Heart left ventricle (tissue), 16 donors: ENCODE results near the gene GNMT. TPM values are rescaled to one million over a fixed set of nuclear protein-coding genes. Genes with fewer than 3 reads are reported as not detected.
A peak's percentile ranks its signal among the peaks of the same experiment; 100 is the strongest.

Source experiments
- ATAC-seq, 4 donors: fragments of 200-7000 bp; cut with Tn5 transposase; one replicate each; pipeline ENCODE4 v1.9.1; 2020 to 2022; ENCODE audit warnings: moderate library complexity in 4 of 4, mild to moderate bottlenecking in 3 of 4, moderate number of reproducible peaks in 1 of 4
- DNase-seq, 5 donors: peaks; one replicate each; pipeline ENCODE4 v3.0.0-alpha.2; 2020
- H3K27ac ChIP-seq, 12 donors: fragments of 200-600 bp; sonication (generic) in 4 of 12; one replicate each; pipeline versions ENCODE4 v1.5.0 to v1.8.0; 2016 to 2022; ENCODE audit warnings: mild to moderate bottlenecking in 2 of 12
- H3K27me3 ChIP-seq, 9 donors: fragments of 200-600 bp; sonication (generic) in 2 of 9; one replicate each; pipeline versions ENCODE4 v1.5.1 to v1.8.0; 2016 to 2022; ENCODE audit warnings: mild to moderate bottlenecking in 3 of 9
- H3K36me3 ChIP-seq, 9 donors: fragments of 200-600 bp; sonication (generic) in 2 of 9; one replicate each; pipeline versions ENCODE4 v1.5.0 to v1.8.0; 2018 to 2022; ENCODE audit warnings: mild to moderate bottlenecking in 2 of 9
- H3K4me1 ChIP-seq, 12 donors: fragments of 200-600 bp; sonication (generic) in 4 of 12; one replicate each; pipeline versions ENCODE4 v1.5.0 to v1.8.0; 2016 to 2022; ENCODE audit warnings: mild to moderate bottlenecking in 3 of 12
- H3K4me3 ChIP-seq, 12 donors: fragments of 200-600 bp; sonication (generic) in 4 of 12; one replicate each; pipeline versions ENCODE4 v1.5.0 to v1.8.0; 2017 to 2022; ENCODE audit warnings: mild to moderate bottlenecking in 9 of 12, moderate library complexity in 4 of 12
- H3K9me3 ChIP-seq, 12 donors: fragments of 200-600 bp; sonication (generic) in 4 of 12; one replicate each; pipeline versions ENCODE4 v1.5.0 to v1.8.0; 2016 to 2022; ENCODE audit warnings: mild to moderate bottlenecking in 1 of 12
- CTCF ChIP-seq, 12 donors: fragments of 200-600 bp; sonication (generic) in 4 of 12; IDR thresholded peaks; one replicate each; pipeline versions ENCODE4 v1.5.0 to v1.8.0; 2018 to 2022; ENCODE audit warnings: antibody characterized with exemption in 12 of 12, mild to moderate bottlenecking in 5 of 12
- POLR2A ChIP-seq, 2 donors: fragments of 450-650 bp; IDR thresholded peaks; one replicate each; pipeline ENCODE4 v1.6.1; 2017; ENCODE audit warnings: antibody characterized with exemption in 2 of 2, mild to moderate bottlenecking in 2 of 2, moderate library complexity in 2 of 2
- WGBS, 4 donors: extraction: QIAGEN DNeasy Blood & Tissue Kit in 2 of 4; methylation state at CpG; one replicate each; pipeline versions ENCODE4 v1.1.5 to v1.1.7; 2013 to 2018; 5-methylcytosine and 5-hydroxymethylcytosine counted together
- intact Hi-C, 10 donors: fragments of 100-400 bp; cut with DNase I; formaldehyde crosslinking; loops; one replicate each; pipeline versions ENCODE4 v1.11.1 to v1.14.2; 2022
- polyA plus RNA-seq, 2 donors: library from polyadenylated mRNA; stranded (reverse); fragments of 200-250 nt; gene quantifications; one replicate each; pipeline ENCODE4 v1.2.3, GENCODE V29; 2013
- total RNA-seq, 9 donors: library from RNA; depleted of rRNA in 2 of 9; stranded (reverse); fragments of >200 nt in 2 of 9; fragmentation: NEBNext Ultra II Directional in 3 of 9; extraction: Animal tissue kit (Norgen Biotek cat#: 25700) in 3 of 9; gene quantifications; one replicate each; pipeline versions ENCODE4 v1.1.0 to v1.2.4, GENCODE V29; 2016 to 2023
- donor health status: ischemic (EF 13 %, LVEDD 7.1; RV severe dilation, severe dysfunction).
- donor health status: healthy with polysubstance abuse.
- donor health status: DM: no; HTN: yes; CAD: no.
- donor health status: DM: no; HTN: no; CAD: no.
- donor health status: ischemic (EF 25% LVEDD 6.9; RV normal size, moderate dysfunction).
- donor health status: ischemic (EF 25% LVEDD 5.7; RV mildly dilated, moderate dysfunction).
- donor health status: healthy.
- donor health status: DM: yes; HTN: yes; CAD: no.
- donor health status: ischemic (EF 35%, LVEDD 5.7; RV mildly dilated, moderate dysfunction).
- donor health status: nonischemic (EF 11% LVEDD 7.7; RV severe dilation, severe dysfunction).
- donor health status: DM: yes; HTN: yes; CAD: no.
- donor health status: PGD.
- donor health status: ischemic (EF 29% LVEDD 5.4; RV normal size, mild dysfunction).
- donor health status: nonischemic (EF 23%, LVEDD 6.1; RV moderate dilation, normal function).

GNMT gene
- total and polyA plus RNA-seq, 11 donors = 0.36 to 32.0 (median 1.9) TPM

GRCh38 chr6:42958125-42958524 is 2.4 kb upstream of the GNMT start:
- Histone ChIP-seq H3K27ac (no peak overlapping the region), H3K9me3 (no peaks in the 10 kb centered on the region), H3K4me3 (no peak overlapping the region), H3K4me1 (peaks cover 4 to 18% (median 13%) of the 10 kb centered on the region in 12 donors), H3K36me3 (peaks cover 0 to 11% (median under 1%) of the 10 kb centered on the region in 9 donors), H3K27me3 (peaks cover 0 to 6% (median 0%) of the 10 kb centered on the region in 9 donors)
- TF ChIP-seq CTCF (IDR thresholded peaks at IDR 0.05) (no peak), POLR2A (IDR thresholded peaks at IDR 0.05) (no peak)
- WGBS, 4 donors = 85 to 91% (median 87%) methylated on average over 8 of the region's 8 CpGs
- DNase-seq (no peak), ATAC-seq (no peak)
- intact Hi-C loops = no loop called here

GRCh38 chr6:42959917-42960242 is 674 bp upstream of the GNMT start:
- H3K4me3 ChIP-seq = peak overlapping the region; percentile 23 to 63 (median 51)
- H3K36me3 ChIP-seq = peaks cover 0 to 25% (median 15%) of the 10 kb centered on the region in 9 donors
- peaks cover 0 to 6% (median 0%) of the 10 kb centered on the region in 9 donors for H3K27me3 ChIP-seq
- peak overlapping the region in 2 of 12 donors; percentile 47 to 75 for H3K27ac ChIP-seq
- H3K4me1 ChIP-seq = peaks cover 4 to 18% (median 13%) of the 10 kb centered on the region in 12 donors
- ATAC-seq (peak in 3 of 4 donors; percentile 41 to 63 (median 42)), DNase-seq (no peak)
- no peak for TF ChIP-seq POLR2A (IDR thresholded peaks at IDR 0.05)
- TF ChIP-seq CTCF (IDR thresholded peaks at IDR 0.05) = no peak
- 20 to 28% (median 23%) methylated on average over 13 of the region's 13 CpGs for WGBS, 4 donors
- intact Hi-C loops = no loop called here
- H3K9me3 ChIP-seq = no peaks in the 10 kb centered on the region

- peak in 1 of 4 donors; percentile 13 for ATAC-seq
- intact Hi-C loops = no loop called here
- peak overlapping the region in 4 of 12 donors; percentile 19 to 75 (median 35) for H3K27ac ChIP-seq
- peaks cover 4 to 18% (median 13%) of the 10 kb centered on the region in 12 donors for H3K4me1 ChIP-seq
- no peak for TF ChIP-seq CTCF (IDR thresholded peaks at IDR 0.05)
- TF ChIP-seq POLR2A (IDR thresholded peaks at IDR 0.05) = no peak
- DNase-seq = no peak
- WGBS, 4 donors = 26 to 37% (median 30%) methylated on average over 3 to 15 of the region's 15 CpGs
- no peaks in the 10 kb centered on the region for H3K9me3 ChIP-seq
- peak overlapping the region; percentile 23 to 63 (median 51) for H3K4me3 ChIP-seq
- peaks cover 0 to 6% (median 0%) of the 10 kb centered on the region in 9 donors for H3K27me3 ChIP-seq
- H3K36me3 ChIP-seq = peaks cover 0 to 36% (median 27%) of the 10 kb centered on the region in 9 donors
Observed at GRCh38 chr6:42961020-42961470, 491 bp downstream of the GNMT start.

GRCh38 chr6:42962096-42962495 is 1.5 kb downstream of the GNMT start:
- Histone ChIP-seq H3K27ac (no peak overlapping the region), H3K4me3 (no peak overlapping the region), H3K27me3 (peaks cover 0 to 6% (median 0%) of the 10 kb centered on the region in 9 donors), H3K9me3 (no peaks in the 10 kb centered on the region), H3K36me3 (peaks cover 0 to 45% (median 32%) of the 10 kb centered on the region in 9 donors), H3K4me1 (peaks cover 4 to 18% (median 13%) of the 10 kb centered on the region in 12 donors)
- ATAC-seq (no peak), DNase-seq (peak in 1 of 5 donors; percentile 48)
- intact Hi-C loops = no loop called here
- WGBS, 4 donors = 90 to 94% (median 91%) methylated on average over 12 of the region's 12 CpGs
- TF ChIP-seq CTCF (IDR thresholded peaks at IDR 0.05) (no peak), POLR2A (IDR thresholded peaks at IDR 0.05) (no peak)
